HG02870 (cell line): ENCODE data around the gene TRDMT1.

ENCODE experiments used
- ATAC-seq: cut with Tn5 transposase; IDR thresholded peaks from one replicate; pipeline ENCODE4 v1.9.1; 2021; ENCODE audit warnings: mild to moderate bottlenecking, moderate library complexity; ENCODE audit not compliant: unreplicated experiment

Gene TRDMT1

DNA sequence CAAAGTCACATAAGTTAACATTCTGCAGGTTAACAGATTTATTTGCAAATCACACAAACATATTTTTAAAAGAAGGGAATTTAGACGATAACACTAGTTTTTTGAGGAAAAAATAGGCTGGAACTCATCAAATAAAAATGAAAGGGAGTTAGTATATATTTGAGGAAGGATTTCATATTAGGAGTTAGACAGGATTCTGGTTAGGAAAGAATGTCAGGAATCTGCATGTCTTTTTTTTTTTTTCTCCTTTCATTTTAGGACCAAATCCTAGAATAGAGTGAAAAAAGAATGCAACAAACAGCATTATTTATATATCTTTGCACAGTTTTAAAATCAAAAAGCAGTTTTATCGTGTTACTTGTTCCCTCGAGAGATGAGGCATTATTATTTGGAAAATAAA, 8.9 kb upstream of the TRDMT1 start:
- no peak for ATAC-seq

DNA sequence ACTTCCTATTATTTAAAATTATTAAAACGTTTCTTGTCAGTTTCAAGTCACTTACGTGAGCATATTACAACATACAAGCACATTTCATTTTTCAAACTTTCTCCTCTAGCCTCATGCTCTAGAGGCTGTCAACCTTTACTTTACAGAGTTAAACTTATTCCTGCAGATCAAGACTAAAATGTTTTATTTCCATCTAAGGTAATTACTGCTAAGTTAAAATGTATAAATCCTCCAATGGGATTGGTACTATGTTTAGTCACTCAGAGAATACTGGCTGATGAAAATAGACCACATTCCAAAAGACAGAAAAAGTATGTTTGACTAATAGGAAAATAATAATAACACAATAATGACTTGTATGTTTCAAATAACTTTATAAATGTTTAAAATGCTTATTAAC, 8.4 kb upstream of the TRDMT1 start:
- no peak for ATAC-seq

DNA sequence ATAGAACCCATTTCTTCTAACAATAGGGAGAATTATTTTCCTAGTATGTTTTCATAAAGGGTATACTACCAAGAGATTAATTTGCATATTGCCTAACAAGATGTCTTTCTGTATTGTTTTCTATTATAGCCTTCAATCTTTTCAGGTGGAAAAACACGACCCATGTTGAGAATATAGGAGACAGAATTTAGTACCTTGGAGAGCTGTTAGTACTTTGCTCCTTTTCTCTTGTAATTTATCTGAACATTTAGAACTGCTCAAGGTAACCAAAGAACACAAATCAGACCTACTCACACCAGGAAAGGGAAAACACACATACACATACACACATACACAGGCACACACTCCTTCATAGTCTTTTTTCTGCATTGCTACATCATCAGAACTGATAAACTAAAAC, 7.8 kb upstream of the TRDMT1 start:
- no peak for ATAC-seq

DNA sequence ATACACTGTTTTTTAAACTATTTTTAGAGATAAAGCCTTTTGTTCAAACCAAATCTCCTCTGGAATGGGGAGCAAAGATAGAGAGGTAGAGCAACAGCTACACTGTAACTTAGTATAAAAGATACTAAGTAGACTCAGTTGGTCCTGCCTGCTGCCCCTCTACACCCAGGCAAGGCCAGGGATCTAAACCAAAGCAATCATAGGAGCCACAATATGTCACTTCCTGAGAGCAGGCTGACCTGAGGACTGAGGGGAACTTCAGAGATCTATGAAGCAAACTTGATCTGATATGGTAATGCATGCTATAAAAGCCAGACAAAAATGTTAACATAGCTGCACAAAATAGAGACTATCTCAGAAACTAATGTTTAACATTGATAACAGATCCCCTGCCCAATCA, 7.0 kb upstream of the TRDMT1 start:
- no peak for ATAC-seq

DNA sequence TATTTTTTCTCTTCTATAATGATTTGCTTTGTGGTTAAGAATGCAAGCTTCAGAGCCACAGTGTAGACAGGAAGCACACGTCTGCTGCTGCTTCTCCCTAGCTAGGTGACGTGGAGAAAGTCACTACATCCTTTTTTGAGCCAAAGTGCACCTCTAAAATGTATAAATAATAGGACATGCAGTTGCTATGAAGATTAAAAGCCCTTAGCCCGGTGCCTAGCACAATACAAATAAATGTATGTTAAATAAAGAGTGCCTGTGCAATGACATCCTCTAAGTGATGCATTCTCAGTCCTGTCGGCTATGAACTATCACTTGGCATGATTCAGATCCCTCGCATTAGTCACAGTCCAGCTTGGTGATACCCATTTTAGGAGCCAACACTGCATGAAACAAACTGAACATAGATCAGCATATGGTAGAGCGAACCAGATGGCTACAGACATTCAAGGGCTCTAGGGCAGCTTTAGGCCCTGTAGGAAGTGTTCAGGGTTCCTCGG, 4.8 kb upstream of the TRDMT1 start:
- ATAC-seq = no peak

DNA sequence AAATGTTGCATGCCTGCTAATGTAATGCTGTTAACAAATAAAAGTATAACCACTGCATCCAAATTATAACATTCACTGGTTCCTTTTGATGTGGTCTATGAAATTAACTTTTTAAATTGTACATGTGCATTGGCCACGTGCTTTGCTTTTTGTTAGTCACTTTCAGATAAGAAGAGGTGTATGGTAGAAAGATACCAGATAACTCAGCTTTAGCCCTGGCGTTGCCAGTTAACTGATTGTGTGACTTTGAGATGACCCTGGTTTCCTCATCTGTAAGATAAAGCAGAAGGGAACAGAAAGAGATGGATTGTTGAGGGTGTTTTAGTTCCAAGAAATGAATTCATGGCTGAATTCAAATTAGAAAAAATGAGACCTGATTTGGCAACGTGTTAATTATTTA, 1.9 kb upstream of the TRDMT1 start:
- ATAC-seq = no peak

DNA sequence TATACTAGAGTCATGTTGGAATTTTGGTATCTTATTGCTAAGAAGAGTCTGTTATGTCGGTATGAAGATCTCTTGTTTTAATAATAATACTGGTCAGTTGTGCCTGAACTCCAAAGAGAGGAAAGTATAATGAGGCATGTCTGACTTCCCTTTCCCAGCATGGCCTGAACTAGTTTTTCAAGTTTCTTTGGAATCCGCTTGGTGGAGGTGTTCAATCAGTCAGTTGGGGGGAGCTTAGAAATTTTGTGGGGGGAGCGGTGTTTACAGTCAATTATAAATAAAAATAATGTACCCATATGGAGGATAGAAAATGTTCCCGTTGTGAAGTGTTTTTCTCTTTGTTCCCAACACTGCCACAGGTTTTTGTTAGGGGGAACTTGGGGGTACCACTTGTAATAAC, 1.5 kb upstream of the TRDMT1 start:
- no peak for ATAC-seq

DNA sequence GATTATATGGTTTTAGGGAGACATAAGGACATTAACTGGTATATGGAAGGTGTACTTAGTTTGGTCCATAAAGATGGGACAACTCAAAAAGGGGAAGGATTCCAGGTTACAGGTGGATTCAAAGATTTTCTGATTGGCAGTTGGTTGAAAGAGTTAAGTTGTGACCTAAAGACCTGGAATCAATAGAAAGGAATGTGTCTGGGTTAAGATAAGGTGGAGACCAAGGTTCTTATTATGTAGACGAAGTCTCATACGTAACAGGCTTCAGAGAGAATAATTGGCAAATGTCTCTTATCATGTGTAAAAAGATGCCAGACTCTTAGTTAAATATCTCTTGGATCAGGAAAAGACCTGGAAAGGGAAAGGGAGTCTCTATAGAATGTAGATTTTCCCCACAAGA, 1.0 kb upstream of the TRDMT1 start:
- ATAC-seq = no peak

DNA sequence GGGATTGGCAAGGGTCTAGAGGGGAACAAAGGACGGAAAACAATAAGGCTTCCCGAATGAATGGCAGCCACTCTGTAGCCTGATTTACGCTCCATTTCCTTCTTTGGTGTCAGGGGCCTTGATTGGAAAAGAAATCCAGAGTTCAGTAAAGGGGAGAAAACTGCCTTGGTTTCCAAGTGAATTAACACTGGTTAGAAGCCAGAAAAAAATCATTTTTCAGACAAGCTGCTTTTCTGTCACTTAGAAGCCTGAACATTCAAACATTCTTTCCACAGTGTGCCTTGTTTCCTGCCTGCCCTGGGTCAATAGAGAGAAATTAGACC, 283 bp upstream of the TRDMT1 start:
- ATAC-seq = no peak

DNA sequence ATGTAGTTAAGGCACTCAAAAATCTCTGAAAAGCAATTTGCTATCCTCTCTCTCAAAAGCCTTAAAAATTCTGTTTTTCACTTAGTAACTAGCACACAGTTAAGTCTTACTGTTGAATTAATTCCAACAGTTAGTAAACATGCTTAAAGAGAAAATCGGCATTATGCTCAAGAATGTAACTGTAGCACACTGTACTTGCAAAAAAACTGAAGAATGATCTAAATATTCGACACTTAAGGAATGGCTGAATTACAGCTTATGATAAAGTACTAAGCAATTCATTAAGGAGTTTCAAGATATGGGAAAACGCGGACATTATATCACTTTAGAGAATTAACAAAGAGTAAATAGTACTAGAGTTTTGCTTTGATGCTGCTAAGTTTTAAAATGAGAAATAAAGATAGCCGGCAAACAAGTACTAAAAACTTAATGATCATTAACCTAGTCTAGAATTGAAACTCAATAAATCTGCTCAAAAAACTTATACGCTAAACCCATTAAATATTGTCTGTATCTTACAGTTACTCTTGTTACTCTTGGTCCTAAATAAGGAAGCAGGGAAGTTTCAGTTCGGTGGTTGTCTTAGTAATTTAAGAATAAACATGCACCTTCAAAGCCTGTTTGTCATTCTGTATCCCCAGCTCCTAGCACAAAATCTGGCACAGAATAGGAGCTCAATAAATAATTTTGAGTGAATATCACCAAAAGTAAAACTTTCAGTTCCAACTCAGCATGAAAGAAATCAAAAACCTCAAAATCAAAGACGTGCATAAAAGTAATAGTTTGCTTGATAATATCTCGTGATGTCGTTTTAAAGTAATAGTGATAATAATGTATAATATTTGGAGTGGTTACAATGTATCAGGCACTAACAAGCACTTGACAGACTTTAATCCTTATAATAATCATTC, 1.2 kb downstream of the TRDMT1 start:
- ATAC-seq = no peak

DNA sequence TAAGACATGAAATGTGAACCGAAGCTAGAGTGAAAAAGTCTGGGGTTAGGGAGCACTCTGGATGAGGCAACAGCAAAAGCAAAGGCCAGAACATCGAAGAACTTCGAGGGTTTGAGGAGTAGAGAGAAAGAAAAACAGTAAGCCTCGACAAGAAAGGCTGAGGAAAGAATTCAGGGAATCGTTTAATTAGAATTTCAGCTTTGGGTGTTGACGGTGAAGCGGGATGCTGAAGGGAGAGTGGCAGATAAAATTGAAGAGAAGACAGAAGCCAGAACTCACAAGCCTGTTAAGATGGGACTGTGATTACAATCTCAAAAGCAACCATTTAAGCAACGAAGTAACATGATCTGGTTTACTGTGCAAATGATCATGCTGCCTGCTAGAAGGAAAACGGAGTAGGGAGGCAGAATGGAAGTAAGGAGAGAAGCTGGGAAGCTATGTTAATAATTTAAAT, 2.1 kb downstream of the TRDMT1 start:
- ATAC-seq = no peak

DNA sequence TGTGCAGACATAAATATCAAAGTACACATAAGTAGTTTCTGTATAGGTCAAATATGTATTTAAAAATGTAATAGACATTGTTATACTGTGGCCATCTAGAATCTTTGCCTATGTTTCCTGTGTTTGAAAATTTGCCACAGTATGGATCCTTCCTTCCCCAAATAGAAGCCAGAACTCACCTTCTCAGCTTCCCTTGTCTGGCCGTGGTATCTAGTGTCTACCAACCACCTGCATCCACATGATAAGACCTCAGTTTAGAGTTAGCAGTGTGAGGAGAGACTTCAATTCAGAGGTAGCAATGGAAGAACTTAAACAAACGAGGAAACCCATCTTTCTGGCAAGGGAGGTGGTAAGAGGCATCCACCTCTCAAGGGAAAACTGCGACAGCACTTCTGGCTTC, 4.9 kb downstream of the TRDMT1 start:
- no peak for ATAC-seq

DNA sequence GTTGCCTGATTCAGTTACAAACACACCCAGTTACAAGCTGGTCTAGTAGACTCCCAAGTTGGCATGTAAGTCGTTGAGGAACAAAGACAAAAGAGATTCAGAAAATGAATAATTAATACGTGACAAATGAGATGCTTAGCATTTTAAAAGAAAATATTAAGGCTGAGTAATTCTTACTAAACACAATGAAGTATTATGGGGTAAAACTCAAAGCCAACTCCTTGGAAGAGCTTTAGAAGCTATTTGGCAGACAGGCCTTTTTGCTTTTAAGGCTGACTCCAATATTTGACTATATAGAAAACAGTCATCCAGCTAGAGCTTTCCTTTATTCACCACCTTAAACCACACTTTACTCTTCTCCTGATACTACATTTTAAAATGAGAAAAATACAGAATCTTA, 5.4 kb downstream of the TRDMT1 start:
- ATAC-seq = no peak

DNA sequence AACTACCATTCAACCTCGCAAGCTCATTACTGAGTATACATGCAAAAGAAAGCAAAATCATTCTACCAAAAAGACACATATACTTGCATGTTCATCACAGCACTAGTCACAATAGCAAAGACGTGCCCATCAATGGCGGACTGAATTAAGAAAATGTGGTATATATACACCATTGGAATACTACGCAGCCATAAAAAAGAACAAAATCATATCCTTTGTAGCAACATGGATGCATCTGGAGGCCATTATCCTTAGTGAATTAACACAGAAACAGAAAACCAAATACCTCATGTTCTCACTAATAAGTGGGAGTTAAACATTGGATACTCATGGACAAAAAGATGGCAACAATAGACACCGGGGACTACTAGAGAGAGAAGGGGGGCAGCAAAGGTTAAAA, 6.4 kb downstream of the TRDMT1 start:
- no peak for ATAC-seq

DNA sequence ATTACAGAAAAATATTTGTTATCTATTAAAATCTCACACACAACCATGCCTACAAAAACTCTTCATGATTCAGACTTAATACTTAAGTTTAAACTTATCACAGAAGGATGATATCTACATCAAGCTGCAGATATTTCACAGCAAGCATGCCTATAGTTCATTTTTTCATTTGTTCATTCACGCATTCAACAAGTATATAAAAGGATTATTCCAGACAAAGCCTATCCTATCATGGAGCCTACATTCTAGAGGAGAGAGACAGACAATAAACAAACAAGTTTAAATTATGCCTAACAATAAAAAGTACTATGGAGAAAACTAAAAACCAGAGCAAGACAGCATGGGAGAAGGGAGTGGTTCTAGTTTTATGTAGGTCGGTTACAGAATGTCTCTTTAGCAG, 10.9 kb downstream of the TRDMT1 start:
- no peak for ATAC-seq

DNA sequence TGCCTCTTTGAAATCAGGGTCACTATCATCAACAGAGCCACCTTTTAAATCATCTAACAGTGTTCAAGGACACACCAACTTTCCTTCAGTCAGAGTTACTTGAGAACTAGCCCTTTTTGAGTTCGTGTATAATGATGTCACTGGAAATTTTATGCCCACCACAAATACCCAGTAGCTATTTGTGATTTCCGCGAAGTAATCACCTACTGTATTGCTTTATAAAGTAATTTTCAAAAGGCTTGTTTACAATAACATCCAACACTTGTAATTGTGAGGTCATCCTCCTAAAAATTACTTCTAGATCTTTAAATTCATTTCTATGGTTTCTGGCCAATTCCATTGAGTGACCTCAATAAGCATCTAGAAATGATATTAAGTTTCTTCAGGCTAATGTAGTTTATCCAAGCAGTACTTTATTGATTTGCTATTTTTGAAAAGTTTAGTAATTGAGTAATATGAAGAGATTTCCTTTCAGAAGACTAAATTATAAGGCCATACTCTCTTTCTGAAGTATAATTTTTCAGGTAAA, 12.8 kb downstream of the TRDMT1 start:
- no peak for ATAC-seq

DNA sequence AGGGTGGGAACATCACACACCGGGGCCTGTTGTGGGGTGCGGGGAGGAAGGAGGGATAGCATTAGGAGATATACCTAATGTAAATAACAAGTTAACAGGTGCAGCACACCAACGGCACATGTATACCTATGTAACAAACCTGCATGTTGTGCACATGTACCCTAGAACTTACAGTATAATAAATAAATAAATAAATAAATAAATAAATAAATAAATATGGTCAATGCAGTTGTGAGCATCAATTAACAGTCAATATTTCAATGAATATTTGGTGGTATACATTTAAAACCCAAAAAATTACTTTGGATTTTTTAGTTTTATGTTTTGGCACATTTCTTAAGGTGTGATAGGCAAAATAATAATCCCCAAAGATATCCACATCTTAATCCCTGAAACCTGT, 15.6 kb downstream of the TRDMT1 start:
- no peak for ATAC-seq

DNA sequence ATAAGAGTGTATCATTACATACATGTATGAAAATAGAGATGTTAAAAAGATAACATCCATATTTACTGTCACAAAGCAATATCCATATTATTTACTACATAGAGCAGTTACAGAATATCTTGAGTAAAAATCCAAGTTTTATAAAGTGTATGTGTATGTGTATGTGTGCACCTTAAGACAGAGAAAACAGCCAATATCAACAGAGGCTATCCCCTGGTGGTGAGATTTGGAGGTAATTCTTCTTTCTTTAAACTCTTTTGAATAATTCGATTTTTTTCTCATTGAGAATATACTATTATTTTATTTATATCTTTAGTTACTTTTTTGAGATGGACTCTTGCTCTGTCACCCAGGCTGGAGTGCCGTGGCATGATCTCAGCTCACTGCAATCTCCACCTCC, 18.4 kb downstream of the TRDMT1 start:
- ATAC-seq = no peak

DNA sequence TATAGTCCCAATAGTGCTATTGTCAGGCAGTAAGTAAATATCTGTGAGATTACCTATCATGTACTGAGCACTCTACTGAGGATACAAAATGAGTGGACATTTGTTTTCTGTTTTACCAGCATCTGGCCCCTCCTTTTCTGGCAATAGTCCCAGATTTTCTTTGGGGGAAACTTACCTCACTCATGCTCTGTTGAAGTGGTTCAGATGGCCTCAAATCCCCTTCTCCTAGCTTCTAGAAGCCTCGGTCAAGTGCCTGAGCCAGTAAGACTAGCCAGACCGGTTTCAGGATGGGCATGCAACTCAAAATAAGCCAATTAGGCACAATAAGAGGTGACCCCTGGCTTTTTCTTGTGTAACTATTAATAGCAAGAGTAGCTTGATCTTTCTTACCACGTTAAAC, 19.7 kb downstream of the TRDMT1 start:
- ATAC-seq = no peak

DNA sequence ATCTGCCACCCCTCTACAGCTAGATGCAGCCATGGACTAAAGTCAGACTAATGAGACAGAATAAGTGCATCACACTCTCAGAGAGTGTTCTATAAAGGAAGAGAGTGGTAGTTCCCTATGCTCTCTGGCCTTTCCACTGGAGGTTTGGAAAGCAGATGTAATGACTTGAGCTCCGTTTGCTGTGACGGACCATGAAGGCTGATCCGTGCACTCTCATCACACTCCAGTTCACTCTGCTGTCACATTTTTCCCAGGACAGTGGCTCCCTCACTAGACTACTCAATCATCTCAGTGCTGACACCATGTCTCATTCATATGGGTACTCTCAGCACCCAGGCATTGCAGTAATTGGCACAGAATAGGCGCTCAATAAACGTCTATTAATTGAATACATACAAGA, 20.4 kb downstream of the TRDMT1 start:
- ATAC-seq = no peak

DNA sequence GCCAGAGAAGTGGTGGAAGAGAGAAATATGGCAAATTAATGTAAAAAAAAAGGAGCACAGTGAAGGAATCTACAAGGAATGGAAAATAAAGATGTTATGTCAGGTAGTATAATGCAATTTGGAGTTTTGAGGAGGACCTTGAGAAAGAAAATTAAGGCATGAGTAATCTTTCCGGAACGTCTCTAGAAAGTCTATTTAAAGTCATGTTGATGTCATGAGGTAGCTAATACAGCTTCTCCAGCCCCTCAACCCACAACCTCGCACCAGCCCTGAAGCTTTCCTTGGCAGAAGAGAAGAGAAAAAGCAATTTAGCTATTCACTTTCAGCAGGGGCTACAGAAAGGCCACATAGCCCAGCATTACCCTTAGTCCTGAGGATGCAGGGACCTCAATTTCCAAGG, 22.5 kb downstream of the TRDMT1 start:
- ATAC-seq = no peak

DNA sequence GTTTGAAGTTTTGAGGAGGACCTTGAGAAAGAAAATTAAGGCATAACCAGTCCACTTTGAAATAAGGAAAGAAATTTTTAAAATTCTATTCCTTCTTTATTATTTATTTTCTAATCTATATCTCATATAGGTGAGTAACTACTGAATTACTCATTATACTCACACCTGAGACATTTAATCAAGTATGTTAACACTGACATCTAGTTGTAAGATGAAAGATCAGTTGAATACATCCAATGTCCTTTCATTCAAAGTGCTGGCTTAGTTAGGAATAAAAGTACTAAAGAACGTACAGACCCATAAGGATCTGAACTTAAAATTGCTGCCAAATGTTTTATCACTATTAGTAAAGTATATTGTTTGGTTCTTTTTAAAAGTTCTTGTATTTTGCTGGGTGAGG, 23.5 kb downstream of the TRDMT1 start:
- ATAC-seq = no peak

DNA sequence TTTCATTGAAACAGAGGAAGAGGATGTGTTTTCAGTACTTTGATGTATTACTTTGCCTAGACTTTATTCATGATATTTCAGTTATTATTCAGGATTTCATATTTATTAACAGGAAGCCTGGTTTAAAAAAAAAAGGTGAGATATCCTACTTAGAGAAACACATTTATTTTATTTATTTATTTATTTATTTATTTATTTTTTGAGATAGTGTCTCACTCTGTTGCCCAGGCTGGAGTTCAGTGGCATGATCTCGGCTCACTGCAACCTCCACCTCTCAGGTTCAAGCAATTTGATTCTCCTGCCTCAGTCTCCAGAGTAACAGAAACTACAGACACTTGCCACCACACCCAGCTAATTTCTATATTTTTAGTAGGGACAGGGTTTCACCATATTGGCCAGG, 24.5 kb downstream of the TRDMT1 start:
- no peak for ATAC-seq
